BJ (cell line): ENCODE measurements around the gene SMYD3. TPM values are rescaled to one million over a fixed set of nuclear protein-coding genes. Genes with fewer than 3 reads are reported as not detected.

Source experiments
- CTCF ChIA-PET: fragments of 350-600 bp; formaldehyde crosslinking; extraction: SDS; loops from one replicate; lab custom pipeline; 2021; ENCODE audit warnings: antibody characterized with exemption, inconsistent platforms; lab: Yijun Ruan, JAX
- POLR2A ChIA-PET: fragments of 300-600 bp; sonication (Branson Sonifier 250); formaldehyde crosslinking; extraction: SDS; loops from one replicate; lab custom pipeline; 2021; ENCODE audit warnings: antibody characterized with exemption; lab: Charles Lee
- DNase-seq: peaks from one replicate; pipeline ENCODE4 v3.0.0-alpha.2; 2011; ENCODE audit warnings: low read depth
- H3K27me3 ChIP-seq: 2 replicates; pipeline ENCODE4 v1.6.0; 2011; ENCODE audit warnings: low read length; ENCODE audit not compliant: control insufficient read depth, insufficient read depth
- H3K36me3 ChIP-seq: 2 replicates; pipeline ENCODE4 v1.5.1; 2011; ENCODE audit warnings: low read length; ENCODE audit not compliant: control insufficient read depth, insufficient read depth
- H3K4me3 ChIP-seq: 2 replicates; pipeline ENCODE4 v1.5.1; 2011; ENCODE audit warnings: low read depth, mild to moderate bottlenecking, control low read depth, low read length
- polyA plus RNA-seq: library from polyadenylated mRNA; depleted of rRNA; stranded (reverse); fragments of >200 nt; gene quantifications from 2 replicates; pipeline ENCODE4 v1.2.3, GENCODE V29; 2011
- TF ChIP-seq, protein P1 (sequence below): IDR thresholded peaks from 2 replicates; pipeline ENCODE4 v1.5.1; 2011; ENCODE audit warnings: low read depth, mild to moderate bottlenecking, control low read depth, inconsistent platforms, low read length, moderate library complexity; ENCODE audit not compliant: insufficient read depth

The SMYD3 gene
- polyA plus RNA-seq, 1 experiment = 26.1 TPM

DNA sequence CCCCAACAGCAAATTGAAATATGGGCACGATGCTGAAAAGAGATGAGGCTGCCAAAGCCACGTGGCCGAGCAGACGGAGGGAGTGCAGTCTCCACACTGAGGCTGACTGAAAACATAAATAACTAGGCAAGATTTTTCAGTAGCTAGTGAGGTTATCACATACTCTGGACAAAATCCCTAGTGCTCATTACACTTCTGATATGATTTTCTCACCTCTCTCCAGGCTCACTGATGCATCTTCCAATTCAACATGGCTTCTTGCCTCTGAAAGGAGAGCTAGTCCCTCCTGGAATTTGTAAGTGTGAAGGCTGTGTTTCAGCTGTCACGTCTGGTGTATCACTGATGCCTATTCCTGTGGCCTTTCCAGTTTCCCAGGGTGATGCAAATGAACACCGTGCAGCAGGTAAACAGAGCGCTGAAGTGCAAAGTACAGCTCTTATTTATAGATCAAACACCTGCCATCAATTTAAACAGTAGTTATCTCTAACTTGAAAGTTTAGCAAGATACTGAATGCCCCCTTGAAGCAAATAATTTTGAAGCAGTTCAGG lies 696.2 kb downstream of the SMYD3 start:
- no peak for DNase-seq
- TF ChIP-seq, protein P1, sequence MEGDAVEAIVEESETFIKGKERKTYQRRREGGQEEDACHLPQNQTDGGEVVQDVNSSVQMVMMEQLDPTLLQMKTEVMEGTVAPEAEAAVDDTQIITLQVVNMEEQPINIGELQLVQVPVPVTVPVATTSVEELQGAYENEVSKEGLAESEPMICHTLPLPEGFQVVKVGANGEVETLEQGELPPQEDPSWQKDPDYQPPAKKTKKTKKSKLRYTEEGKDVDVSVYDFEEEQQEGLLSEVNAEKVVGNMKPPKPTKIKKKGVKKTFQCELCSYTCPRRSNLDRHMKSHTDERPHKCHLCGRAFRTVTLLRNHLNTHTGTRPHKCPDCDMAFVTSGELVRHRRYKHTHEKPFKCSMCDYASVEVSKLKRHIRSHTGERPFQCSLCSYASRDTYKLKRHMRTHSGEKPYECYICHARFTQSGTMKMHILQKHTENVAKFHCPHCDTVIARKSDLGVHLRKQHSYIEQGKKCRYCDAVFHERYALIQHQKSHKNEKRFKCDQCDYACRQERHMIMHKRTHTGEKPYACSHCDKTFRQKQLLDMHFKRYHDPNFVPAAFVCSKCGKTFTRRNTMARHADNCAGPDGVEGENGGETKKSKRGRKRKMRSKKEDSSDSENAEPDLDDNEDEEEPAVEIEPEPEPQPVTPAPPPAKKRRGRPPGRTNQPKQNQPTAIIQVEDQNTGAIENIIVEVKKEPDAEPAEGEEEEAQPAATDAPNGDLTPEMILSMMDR = no peak
- CTCF ChIA-PET = interaction anchor here (1.0 kb wide), 2 partner anchors 14 to 49 kb away, joined by 3 read pairs; no protein-coding TSS in a partner anchor
- Histone ChIP-seq H3K36me3 (no peaks in the 10 kb centered on the region), H3K4me3 (no peak overlapping the region), H3K27me3 (no peaks in the 10 kb centered on the region)
- POLR2A ChIA-PET = no interaction called here

DNA sequence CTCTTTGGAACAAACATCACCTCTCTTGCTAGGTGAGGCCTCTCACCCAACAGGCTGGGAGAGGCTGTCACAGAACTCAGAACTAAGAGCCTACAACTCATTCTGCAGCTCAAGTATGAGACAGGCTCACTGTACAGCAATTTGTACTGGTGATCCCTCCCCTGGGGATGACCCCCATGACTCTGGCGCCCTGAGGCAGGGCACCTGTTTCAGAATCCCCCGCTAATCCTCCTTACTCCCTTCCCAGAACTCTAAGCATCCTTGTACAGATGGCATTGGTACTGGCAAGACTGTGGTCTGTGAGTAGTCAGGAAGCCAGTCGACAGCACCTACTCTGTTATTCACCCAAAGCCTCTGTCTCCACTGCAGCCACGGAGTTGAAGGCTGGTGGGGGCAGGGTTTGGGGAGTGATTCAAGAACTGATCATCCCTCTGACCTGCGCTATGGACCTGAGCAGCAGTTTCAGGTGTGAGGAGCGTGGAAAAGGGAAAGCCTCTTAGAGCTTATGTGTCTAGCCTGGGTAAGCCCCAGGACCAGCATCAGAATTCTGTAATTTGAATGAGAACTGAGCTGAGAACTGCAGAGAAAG lies 696.8 kb downstream of the SMYD3 start:
- ChIA-PET POLR2A (no interaction called here), CTCF (interaction anchor here (1.0 kb wide), 2 partner anchors 14 to 49 kb away, joined by 3 read pairs; no protein-coding TSS in a partner anchor)
- H3K4me3 ChIP-seq = no peak overlapping the region
- DNase-seq = no peak
- no peaks in the 10 kb centered on the region for H3K27me3 ChIP-seq
- no peaks in the 10 kb centered on the region for H3K36me3 ChIP-seq
- TF ChIP-seq, protein P1 = no peak

DNA sequence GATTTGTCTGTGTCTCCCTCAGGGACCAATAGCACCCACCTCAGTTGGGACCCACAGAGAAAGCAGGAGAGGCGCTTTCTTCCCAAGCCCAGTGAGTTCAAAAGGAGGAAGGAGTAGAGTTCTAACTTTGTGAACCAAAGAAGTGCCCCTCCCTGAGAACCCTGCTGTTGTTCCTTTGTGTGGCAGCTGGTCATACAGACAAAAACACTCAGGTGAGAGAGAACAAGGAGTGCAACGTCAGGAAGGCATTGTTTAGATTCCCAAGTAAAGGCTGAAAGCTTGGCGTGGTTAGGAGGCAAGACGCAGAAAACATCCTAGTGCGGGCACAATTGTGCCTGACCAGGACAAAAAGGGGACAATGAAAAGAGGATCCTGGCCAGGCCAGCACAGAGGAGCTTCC lies 697.7 kb downstream of the SMYD3 start:
- CTCF ChIA-PET = no interaction called here
- TF ChIP-seq, protein P1 = no peak
- no peak overlapping the region for H3K4me3 ChIP-seq
- DNase-seq = no peak
- no peaks in the 10 kb centered on the region for H3K36me3 ChIP-seq
- POLR2A ChIA-PET = no interaction called here
- no peaks in the 10 kb centered on the region for H3K27me3 ChIP-seq

GRCh38 chr1:245807954-245808719 lies 698.9 kb downstream of the SMYD3 start:
- Histone ChIP-seq H3K36me3 (no peaks in the 10 kb centered on the region), H3K4me3 (no peak overlapping the region), H3K27me3 (no peaks in the 10 kb centered on the region)
- no peak for DNase-seq
- TF ChIP-seq, protein P1 = no peak
- ChIA-PET CTCF (interaction anchor here (0.7 kb wide), 1 partner anchor 16 kb away, joined by 3 read pairs; no protein-coding TSS in a partner anchor), POLR2A (no interaction called here)

GRCh38 chr1:245807306-245807705 lies 699.8 kb downstream of the SMYD3 start:
- Histone ChIP-seq H3K4me3 (no peak overlapping the region), H3K36me3 (no peaks in the 10 kb centered on the region), H3K27me3 (no peaks in the 10 kb centered on the region)
- ChIA-PET POLR2A (no interaction called here), CTCF (no interaction called here)
- no peak for DNase-seq
- TF ChIP-seq, protein P1 = no peak
